ENCODE measurements around the gene TOR4A. TPM values are rescaled to one million over a fixed set of nuclear protein-coding genes. Genes with fewer than 3 reads are reported as not detected.
A peak's percentile ranks its signal among the peaks of the same experiment; 100 is the strongest.

Gene TOR4A
- total RNA-seq, 1 donor from 2014 or later = 1.5 TPM

GRCh38 chr9:137317021-137317717 lies 39.6 kb downstream of the TOR4A start:
- peaks cover 5% of the 10 kb centered on the region for H3K4me1 Mint-ChIP-seq (ENCODE audit: low read depth, unreplicated experiment)
- no peak for DNase-seq
- H3K27me3 Mint-ChIP-seq (ENCODE audit: unreplicated experiment) = peaks cover 2% of the 10 kb centered on the region
- no peak overlapping the region for H3K4me3 Mint-ChIP-seq (ENCODE audit: unreplicated experiment)
- H3K36me3 Mint-ChIP-seq (ENCODE audit: unreplicated experiment) = no peaks in the 10 kb centered on the region
- no peak overlapping the region for H3K27ac Mint-ChIP-seq (ENCODE audit: unreplicated experiment)
- H3K9me3 Mint-ChIP-seq (ENCODE audit: unreplicated experiment) = peaks cover 2% of the 10 kb centered on the region
- TF ChIP-seq CTCF (IDR thresholded peaks at IDR 0.05; ENCODE audit: partially characterized antibody, unreplicated experiment) = no peak

- H3K4me1 Mint-ChIP-seq (ENCODE audit: low read depth, unreplicated experiment) = peaks cover 6% of the 10 kb centered on the region
- TF ChIP-seq CTCF (IDR thresholded peaks at IDR 0.05; ENCODE audit: partially characterized antibody, unreplicated experiment) = no peak
- H3K27me3 Mint-ChIP-seq (ENCODE audit: unreplicated experiment) = peaks cover 3% of the 10 kb centered on the region
- no peak overlapping the region for H3K27ac Mint-ChIP-seq (ENCODE audit: unreplicated experiment)
- H3K36me3 Mint-ChIP-seq (ENCODE audit: unreplicated experiment) = no peaks in the 10 kb centered on the region
- H3K9me3 Mint-ChIP-seq (ENCODE audit: unreplicated experiment) = peaks cover 3% of the 10 kb centered on the region
- DNase-seq = no peak
- H3K4me3 Mint-ChIP-seq (ENCODE audit: unreplicated experiment) = no peak overlapping the region
These were observed 40.4 kb downstream of the TOR4A start for GRCh38 chr9:137317718-137318511.

- DNase-seq = no peak
- no peak overlapping the region for H3K27ac Mint-ChIP-seq (ENCODE audit: unreplicated experiment)
- H3K4me3 Mint-ChIP-seq (ENCODE audit: unreplicated experiment) = no peak overlapping the region
- peaks cover 3% of the 10 kb centered on the region for H3K9me3 Mint-ChIP-seq (ENCODE audit: unreplicated experiment)
- TF ChIP-seq CTCF (IDR thresholded peaks at IDR 0.05; ENCODE audit: partially characterized antibody, unreplicated experiment) = no peak
- peaks cover 5% of the 10 kb centered on the region for H3K4me1 Mint-ChIP-seq (ENCODE audit: low read depth, unreplicated experiment)
- peaks cover 3% of the 10 kb centered on the region for H3K27me3 Mint-ChIP-seq (ENCODE audit: unreplicated experiment)
- no peaks in the 10 kb centered on the region for H3K36me3 Mint-ChIP-seq (ENCODE audit: unreplicated experiment)
These were observed 41.1 kb downstream of the TOR4A start for GRCh38 chr9:137318602-137319001.

- H3K4me3 Mint-ChIP-seq (ENCODE audit: unreplicated experiment) = no peak overlapping the region
- H3K27ac Mint-ChIP-seq (ENCODE audit: unreplicated experiment) = no peak overlapping the region
- H3K27me3 Mint-ChIP-seq (ENCODE audit: unreplicated experiment) = peaks cover 3% of the 10 kb centered on the region
- peaks cover 4% of the 10 kb centered on the region for H3K4me1 Mint-ChIP-seq (ENCODE audit: low read depth, unreplicated experiment)
- H3K36me3 Mint-ChIP-seq (ENCODE audit: unreplicated experiment) = no peaks in the 10 kb centered on the region
- TF ChIP-seq CTCF (IDR thresholded peaks at IDR 0.05; ENCODE audit: partially characterized antibody, unreplicated experiment) = no peak
- peaks cover 3% of the 10 kb centered on the region for H3K9me3 Mint-ChIP-seq (ENCODE audit: unreplicated experiment)
- peak; percentile 69 for DNase-seq
These were observed 41.6 kb downstream of the TOR4A start for GRCh38 chr9:137319011-137319738.

All from glutamatergic neuron (in vitro differentiated cells).